ENCODE measurements around the gene NUP50. TPM values are rescaled to one million over a fixed set of nuclear protein-coding genes. Genes with fewer than 3 reads are reported as not detected.

Gene NUP50
- total and polyA plus RNA-seq, 2 donors (not counting 1 experiment from before 2014, with no cell fraction given): 9.1 to 105 TPM

DNA sequence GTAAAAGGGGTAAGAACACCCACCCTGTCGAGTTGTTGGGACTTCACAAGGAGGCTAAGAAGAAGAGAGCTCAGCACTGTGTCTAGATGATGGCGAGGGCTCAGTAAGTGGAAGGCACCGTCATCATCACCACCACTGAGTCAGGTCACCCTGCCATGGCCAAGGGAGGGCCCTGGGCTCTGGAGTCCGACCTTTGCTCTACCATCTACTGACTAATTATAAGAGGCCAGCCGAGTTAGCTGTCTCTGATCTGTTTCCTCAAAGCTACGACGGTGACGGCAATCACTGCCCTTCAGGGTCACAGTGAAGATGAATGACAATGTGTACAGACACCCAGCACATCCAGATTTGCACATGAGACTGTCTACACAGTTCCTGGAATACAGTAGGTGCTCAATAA is 47.7 kb downstream of the NUP50 start:
- Histone ChIP-seq H3K79me2 (ENCODE audit: control insufficient read depth, insufficient read depth, low read length) (peaks cover 27% of the 10 kb centered on the region), H3K9me3 (ENCODE audit: control extremely low read depth in 1 of 3, control insufficient read depth in 2 of 3, insufficient read depth in 1 of 3, low read length in 2 of 3) (peaks cover 0 to 3% (median 0%) of the 10 kb centered on the region in 3 donors), H3K36me3 (replicated peaks in 1 of 2; ENCODE audit: control extremely low read depth in 1 of 2, control insufficient read depth in 1 of 2, extremely low read depth in 1 of 2, insufficient read depth in 2 of 2, low read length in 1 of 2) (peaks cover 0 to 30% of the 10 kb centered on the region in 2 experiments), H3K9ac (ENCODE audit: low read length) (no peak overlapping the region), H3K27ac (ENCODE audit: low read length in 2 of 2) (no peak overlapping the region), H3K27me3 (replicated peaks in 1 of 4; ENCODE audit: control extremely low read depth in 1 of 4, control insufficient read depth in 3 of 4, insufficient read depth in 4 of 4, low read length in 3 of 4) (no peaks in the 10 kb centered on the region), H3K4me3 (ENCODE audit: control extremely low read depth in 1 of 5, extremely low read depth in 1 of 5, insufficient read depth in 1 of 5, low read depth in 2 of 5, low read length in 4 of 5) (no peak overlapping the region), H3K4me2 (replicated peaks; ENCODE audit: low read depth, low read length, poor library complexity, severe bottlenecking) (no peak overlapping the region), H4K20me1 (ENCODE audit: control insufficient read depth, insufficient read depth, low read length, poor library complexity, severe bottlenecking) (peaks cover 28% of the 10 kb centered on the region), H2AFZ (ENCODE audit: insufficient read depth, low read depth, low read length, poor library complexity, severe bottlenecking) (no peak overlapping the region), H3K4me1 (ENCODE audit: control insufficient read depth in 2 of 2, insufficient read depth in 2 of 2, low read length in 2 of 2) (peaks cover 6 to 17% of the 10 kb centered on the region in 2 donors)
- TF ChIP-seq CTCF (IDR thresholded peaks at IDR 0.05) (no peak), EZH2 (IDR thresholded peaks at IDR 0.05; ENCODE audit: borderline replicate concordance, insufficient read depth, low read depth, low read length, poor library complexity, severe bottlenecking) (no peak)
- DNase-seq (no peak), ATAC-seq (ENCODE audit: low read depth) (no peak)
- Mint-ChIP-seq H3K4me1 (peaks cover 25% of the 10 kb centered on the region), H3K9me3 (ENCODE audit: insufficient read depth) (no peaks in the 10 kb centered on the region), H3K4me3 (no peak overlapping the region), H3K27me3 (no peaks in the 10 kb centered on the region), H3K27ac (no peak overlapping the region)
- WGBS (ENCODE audit: insufficient coverage): 97% methylated on average over 8 of the region's 8 CpGs
- POLR2A ChIA-PET: no interaction called here
- intact Hi-C loops (cut with micrococcal nuclease): no loop called here
- CTCF ChIA-PET: no interaction called here

- H3K9me3 Mint-ChIP-seq (ENCODE audit: insufficient read depth): no peaks in the 10 kb centered on the region
- TF ChIP-seq CTCF (IDR thresholded peaks at IDR 0.05): no peak
- TF ChIP-seq EZH2 (IDR thresholded peaks at IDR 0.05; ENCODE audit: borderline replicate concordance, insufficient read depth, low read depth, low read length, poor library complexity, severe bottlenecking): no peak
- H3K4me3 Mint-ChIP-seq: no peak overlapping the region
- Histone ChIP-seq H3K9ac (ENCODE audit: low read length) (no peak overlapping the region), H2AFZ (ENCODE audit: insufficient read depth, low read depth, low read length, poor library complexity, severe bottlenecking) (no peak overlapping the region), H3K4me3 (ENCODE audit: control extremely low read depth in 1 of 5, extremely low read depth in 1 of 5, insufficient read depth in 1 of 5, low read depth in 2 of 5, low read length in 4 of 5) (no peak overlapping the region), H3K9me3 (ENCODE audit: control extremely low read depth in 1 of 3, control insufficient read depth in 2 of 3, insufficient read depth in 1 of 3, low read length in 2 of 3) (peaks cover 0 to 3% (median 0%) of the 10 kb centered on the region in 3 donors), H3K4me2 (replicated peaks; ENCODE audit: low read depth, low read length, poor library complexity, severe bottlenecking) (no peak overlapping the region), H3K27ac (ENCODE audit: low read length in 2 of 2) (no peak overlapping the region), H3K36me3 (replicated peaks in 1 of 2; ENCODE audit: control extremely low read depth in 1 of 2, control insufficient read depth in 1 of 2, extremely low read depth in 1 of 2, insufficient read depth in 2 of 2, low read length in 1 of 2) (peaks cover 0 to 30% of the 10 kb centered on the region in 2 experiments), H3K79me2 (ENCODE audit: control insufficient read depth, insufficient read depth, low read length) (peaks cover 31% of the 10 kb centered on the region), H3K27me3 (replicated peaks in 1 of 4; ENCODE audit: control extremely low read depth in 1 of 4, control insufficient read depth in 3 of 4, insufficient read depth in 4 of 4, low read length in 3 of 4) (no peaks in the 10 kb centered on the region), H4K20me1 (ENCODE audit: control insufficient read depth, insufficient read depth, low read length, poor library complexity, severe bottlenecking) (peaks cover 32% of the 10 kb centered on the region), H3K4me1 (ENCODE audit: control insufficient read depth in 2 of 2, insufficient read depth in 2 of 2, low read length in 2 of 2) (peaks cover 6 to 20% of the 10 kb centered on the region in 2 donors)
- intact Hi-C loops (cut with micrococcal nuclease): no loop called here
- no peak for ATAC-seq (ENCODE audit: low read depth)
- peaks cover 25% of the 10 kb centered on the region for H3K4me1 Mint-ChIP-seq
- 98% methylated on average over 18 of the region's 18 CpGs for WGBS (ENCODE audit: insufficient coverage)
- no peak overlapping the region for H3K27ac Mint-ChIP-seq
- CTCF ChIA-PET: no interaction called here
- POLR2A ChIA-PET: no interaction called here
- no peaks in the 10 kb centered on the region for H3K27me3 Mint-ChIP-seq
- DNase-seq: no peak
Observed at GRCh38 chr22:45211848-45212247, 48.1 kb downstream of the NUP50 start.
